ENCODE results near the gene PTH2R. TPM values are rescaled to one million over a fixed set of nuclear protein-coding genes. Genes with fewer than 3 reads are reported as not detected.

The PTH2R gene
- total RNA-seq, 4 donors from 2014 or later: not detected

DNA sequence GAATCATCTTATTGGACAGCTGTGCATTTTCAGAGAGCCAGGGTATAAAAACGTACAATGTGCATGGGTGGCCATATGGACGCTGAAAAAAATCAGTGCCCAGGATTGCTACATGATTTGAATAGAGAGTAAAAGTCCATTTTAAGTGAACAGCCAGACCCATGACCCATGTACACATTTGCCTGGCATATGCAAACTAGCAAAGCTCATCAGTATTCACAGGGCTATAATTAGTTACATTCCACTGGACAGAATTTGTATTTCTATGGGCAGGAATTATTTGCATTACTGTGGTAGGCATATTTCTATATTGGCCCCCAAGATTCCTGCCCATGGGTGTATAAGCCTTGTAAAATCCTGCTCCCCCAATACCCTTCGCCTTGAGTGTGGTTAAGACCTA lies 78.8 kb downstream of the PTH2R start:
- H3K4me3 ChIP-seq (replicated peaks in 1 of 3): no peak overlapping the region
- TF ChIP-seq POLR2A (IDR thresholded peaks at IDR 0.05): no peak
- TF ChIP-seq, protein P1, sequence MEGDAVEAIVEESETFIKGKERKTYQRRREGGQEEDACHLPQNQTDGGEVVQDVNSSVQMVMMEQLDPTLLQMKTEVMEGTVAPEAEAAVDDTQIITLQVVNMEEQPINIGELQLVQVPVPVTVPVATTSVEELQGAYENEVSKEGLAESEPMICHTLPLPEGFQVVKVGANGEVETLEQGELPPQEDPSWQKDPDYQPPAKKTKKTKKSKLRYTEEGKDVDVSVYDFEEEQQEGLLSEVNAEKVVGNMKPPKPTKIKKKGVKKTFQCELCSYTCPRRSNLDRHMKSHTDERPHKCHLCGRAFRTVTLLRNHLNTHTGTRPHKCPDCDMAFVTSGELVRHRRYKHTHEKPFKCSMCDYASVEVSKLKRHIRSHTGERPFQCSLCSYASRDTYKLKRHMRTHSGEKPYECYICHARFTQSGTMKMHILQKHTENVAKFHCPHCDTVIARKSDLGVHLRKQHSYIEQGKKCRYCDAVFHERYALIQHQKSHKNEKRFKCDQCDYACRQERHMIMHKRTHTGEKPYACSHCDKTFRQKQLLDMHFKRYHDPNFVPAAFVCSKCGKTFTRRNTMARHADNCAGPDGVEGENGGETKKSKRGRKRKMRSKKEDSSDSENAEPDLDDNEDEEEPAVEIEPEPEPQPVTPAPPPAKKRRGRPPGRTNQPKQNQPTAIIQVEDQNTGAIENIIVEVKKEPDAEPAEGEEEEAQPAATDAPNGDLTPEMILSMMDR (IDR thresholded peaks at IDR 0.05): no peak
- H3K27ac ChIP-seq: no peak overlapping the region
- H3K9me3 ChIP-seq: no peaks in the 10 kb centered on the region
- 84 to 89% methylated on average over 3 of the region's 3 CpGs for WGBS, 2 donors
- no peaks in the 10 kb centered on the region for H3K36me3 ChIP-seq
- no peaks in the 10 kb centered on the region for H3K27me3 ChIP-seq
- DNase-seq: no peak
- intact Hi-C loops (cut with DNase I): no loop called here
- H3K4me1 ChIP-seq: no peaks in the 10 kb centered on the region

GRCh38 chr2:208488686-208489564 lies 82.3 kb downstream of the PTH2R start:
- no peak overlapping the region for H3K4me3 ChIP-seq (replicated peaks in 1 of 3)
- TF ChIP-seq POLR2A (IDR thresholded peaks at IDR 0.05): no peak
- TF ChIP-seq, protein P1 (IDR thresholded peaks at IDR 0.05): no peak
- no peaks in the 10 kb centered on the region for H3K36me3 ChIP-seq
- WGBS, 2 donors: 52 to 64% methylated on average over 12 of the region's 12 CpGs
- no peaks in the 10 kb centered on the region for H3K27me3 ChIP-seq
- H3K9me3 ChIP-seq: no peaks in the 10 kb centered on the region
- intact Hi-C loops (cut with DNase I): no loop called here
- DNase-seq: no peak
- no peaks in the 10 kb centered on the region for H3K4me1 ChIP-seq
- H3K27ac ChIP-seq: no peak overlapping the region

- 9 to 12% methylated on average over 2 of the region's 2 CpGs for WGBS, 2 donors
- TF ChIP-seq POLR2A (IDR thresholded peaks at IDR 0.05): no peak
- TF ChIP-seq, protein P1 (IDR thresholded peaks at IDR 0.05): no peak
- no peaks in the 10 kb centered on the region for H3K36me3 ChIP-seq
- intact Hi-C loops (cut with DNase I): no loop called here
- H3K4me3 ChIP-seq (replicated peaks in 1 of 3): no peak overlapping the region
- no peaks in the 10 kb centered on the region for H3K4me1 ChIP-seq
- no peak overlapping the region for H3K27ac ChIP-seq
- no peak for DNase-seq
- no peaks in the 10 kb centered on the region for H3K27me3 ChIP-seq
- H3K9me3 ChIP-seq: no peaks in the 10 kb centered on the region
Observed at GRCh38 chr2:208489687-208490086, 83.1 kb downstream of the PTH2R start.

DNA sequence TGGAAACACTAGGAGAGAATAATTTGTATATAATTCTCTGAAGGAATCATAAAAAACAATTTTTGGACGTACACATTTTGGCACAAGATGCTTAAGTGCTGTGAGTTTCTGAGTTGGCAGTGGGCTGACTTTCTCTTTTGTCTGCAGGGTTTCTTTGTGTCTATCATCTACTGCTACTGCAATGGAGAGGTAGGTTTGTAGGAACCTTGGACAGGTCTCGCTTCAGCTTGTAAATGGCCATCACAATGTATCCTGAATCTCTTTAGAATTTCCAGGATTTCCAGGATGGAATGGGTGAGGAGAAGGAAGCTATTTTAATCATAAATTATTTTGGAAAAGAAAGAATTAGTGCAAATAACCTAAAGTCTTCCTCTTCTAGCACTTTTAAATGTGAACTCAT lies 83.9 kb downstream of the PTH2R start:
- intact Hi-C loops (cut with DNase I): no loop called here
- no peak overlapping the region for H3K4me3 ChIP-seq (replicated peaks in 1 of 3)
- 60 to 75% methylated on average over 2 of the region's 2 CpGs for WGBS, 2 donors
- TF ChIP-seq, protein P1 (IDR thresholded peaks at IDR 0.05): no peak
- TF ChIP-seq POLR2A (IDR thresholded peaks at IDR 0.05): no peak
- no peaks in the 10 kb centered on the region for H3K36me3 ChIP-seq
- no peak overlapping the region for H3K27ac ChIP-seq
- H3K27me3 ChIP-seq: no peaks in the 10 kb centered on the region
- H3K4me1 ChIP-seq: no peaks in the 10 kb centered on the region
- H3K9me3 ChIP-seq: no peaks in the 10 kb centered on the region
- DNase-seq: no peak

GRCh38 chr2:208491641-208492040 lies 85.0 kb downstream of the PTH2R start:
- Histone ChIP-seq H3K27me3 (no peaks in the 10 kb centered on the region), H3K27ac (no peak overlapping the region), H3K9me3 (no peaks in the 10 kb centered on the region), H3K36me3 (no peaks in the 10 kb centered on the region), H3K4me3 (replicated peaks in 1 of 3) (no peak overlapping the region), H3K4me1 (no peaks in the 10 kb centered on the region)
- intact Hi-C loops (cut with DNase I): no loop called here
- no peak for DNase-seq
- TF ChIP-seq, protein P1 (IDR thresholded peaks at IDR 0.05): no peak
- TF ChIP-seq POLR2A (IDR thresholded peaks at IDR 0.05): no peak
- 51 to 58% methylated on average over 2 of the region's 2 CpGs for WGBS, 2 donors
